ENCODE data around the gene PRRC1.
A peak's percentile ranks its signal among the peaks of the same experiment; 100 is the strongest.

PRRC1 gene

GRCh38 chr5:127582773-127583370 lies 65.4 kb downstream of the PRRC1 start:
- no peak for DNase-seq

GRCh38 chr5:127583866-127584265 lies 66.4 kb downstream of the PRRC1 start:
- no peak for DNase-seq

GRCh38 chr5:127585661-127586060 lies 68.2 kb downstream of the PRRC1 start:
- no peak for DNase-seq

- DNase-seq, result no peak
Observed at GRCh38 chr5:127586066-127586770, 68.8 kb downstream of the PRRC1 start.

- no peak for DNase-seq
Observed at GRCh38 chr5:127586811-127587210, 69.4 kb downstream of the PRRC1 start.

GRCh38 chr5:127587246-127587917 lies 69.9 kb downstream of the PRRC1 start:
- DNase-seq, result no peak

GRCh38 chr5:127588368-127588767 lies 70.9 kb downstream of the PRRC1 start:
- DNase-seq, result no peak

GRCh38 chr5:127589309-127590030 lies 72.0 kb downstream of the PRRC1 start:
- no peak for DNase-seq

GRCh38 chr5:127590156-127590722 lies 72.8 kb downstream of the PRRC1 start:
- no peak for DNase-seq

- peak; percentile 8 for DNase-seq
Observed at GRCh38 chr5:127595484-127596368, 78.3 kb downstream of the PRRC1 start.

GRCh38 chr5:127596501-127596900 lies 79.1 kb downstream of the PRRC1 start:
- peak; percentile 22 for DNase-seq

GRCh38 chr5:127599320-127599719 lies 81.9 kb downstream of the PRRC1 start:
- DNase-seq, result no peak

- DNase-seq, result no peak
Observed at GRCh38 chr5:127599847-127600246, 82.4 kb downstream of the PRRC1 start.

- no peak for DNase-seq
Observed at GRCh38 chr5:127601111-127601510, 83.7 kb downstream of the PRRC1 start.

GRCh38 chr5:127601601-127602000 lies 84.2 kb downstream of the PRRC1 start:
- no peak for DNase-seq

GRCh38 chr5:127602481-127602880 lies 85.0 kb downstream of the PRRC1 start:
- no peak for DNase-seq

GRCh38 chr5:127602896-127603844 lies 85.7 kb downstream of the PRRC1 start:
- no peak for DNase-seq

Data from DMS79 treated with DMSO at 0.1 percent for 48 hours (cell line).